Cardiac atrium fibroblast (primary cell): ENCODE data around the gene POLD1. TPM values are rescaled to one million over a fixed set of nuclear protein-coding genes. Genes with fewer than 3 reads are reported as not detected.

Experiments used
- total RNA-seq: library from RNA; depleted of rRNA; stranded (reverse); fragments of >200 nt; gene quantifications from 2 replicates; pipeline ENCODE4 v1.2.3, GENCODE V29; 2015

POLD1 gene
- 15.9 and 18.2 TPM in 2 replicates for total RNA-seq

GRCh38 chr19:50383852-50384684 is at the start of gene POLD1:
Gene POLD1 (plus strand): TSS chr19:50384347. CDS start chr19:50398852, 14,505 bp downstream.

GRCh38 chr19:50365434-50366306 is 18.5 kb upstream of the POLD1 start, which contains the start of gene NAPSA:
Gene NAPSA (minus strand): TSS chr19:50365639. CDS start chr19:50365621, 18 bp downstream.

GRCh38 chr19:50376166-50377050 is 7.7 kb upstream of the POLD1 start, which contains the start of gene NR1H2:
Gene NR1H2 (plus strand): TSS chr19:50376457. CDS start chr19:50377606, 1,149 bp downstream.

GRCh38 chr19:50418176-50419021 is 34.3 kb downstream of the POLD1 start, which contains the start of gene SPIB:
Gene SPIB (plus strand): TSS chr19:50418938. CDS start chr19:50418963, 25 bp downstream.

GRCh38 chr19:50432221-50433028 is 48.3 kb downstream of the POLD1 start, which contains the start of gene MYBPC2:
Gene MYBPC2 (plus strand): TSS chr19:50432892. CDS start chr19:50432954, 62 bp downstream.

Other genes starting within 250 kb of the POLD1 start
- gene IZUMO2, start 221.1 kb upstream of the POLD1 start, total RNA-seq: not detected in 2 replicates
- 0.49 TPM in 1 of 2 replicates, not detected in the other for gene MYH14, start 180.7 kb upstream of the POLD1 start, total RNA-seq
- 0.16 and 0.90 TPM in 2 replicates for gene KCNC3, start 55.0 kb upstream of the POLD1 start, total RNA-seq
- 0.16 TPM in 1 of 2 replicates, not detected in the other for gene NAPSA, start 18.7 kb upstream of the POLD1 start, total RNA-seq
- gene NR1H2, start 7.9 kb upstream of the POLD1 start, total RNA-seq: 88.1 and 95.9 TPM in 2 replicates
- gene SPIB, start 34.6 kb downstream of the POLD1 start, total RNA-seq: not detected in 2 replicates
- not detected in 2 replicates for gene MYBPC2, start 48.5 kb downstream of the POLD1 start, total RNA-seq
- 110 and 144 TPM in 2 replicates for gene EMC10, start 92.2 kb downstream of the POLD1 start, total RNA-seq
- not detected in 2 replicates for gene GARIN5A, start 92.5 kb downstream of the POLD1 start, total RNA-seq
- 46.0 and 67.9 TPM in 2 replicates for gene JOSD2, start 126.8 kb downstream of the POLD1 start, total RNA-seq
- gene ASPDH, start 129.6 kb downstream of the POLD1 start, total RNA-seq: not detected in 2 replicates
- gene LRRC4B, start 184.1 kb downstream of the POLD1 start, total RNA-seq: under 0.01 and 0.18 TPM in 2 replicates